GM19455 (cell line): ENCODE measurements around the gene OMP.

Experiments used
- ATAC-seq: cut with Tn5 transposase; IDR thresholded peaks from one replicate; pipeline ENCODE4 v1.9.1; 2021; ENCODE audit not compliant: unreplicated experiment

The OMP gene

DNA sequence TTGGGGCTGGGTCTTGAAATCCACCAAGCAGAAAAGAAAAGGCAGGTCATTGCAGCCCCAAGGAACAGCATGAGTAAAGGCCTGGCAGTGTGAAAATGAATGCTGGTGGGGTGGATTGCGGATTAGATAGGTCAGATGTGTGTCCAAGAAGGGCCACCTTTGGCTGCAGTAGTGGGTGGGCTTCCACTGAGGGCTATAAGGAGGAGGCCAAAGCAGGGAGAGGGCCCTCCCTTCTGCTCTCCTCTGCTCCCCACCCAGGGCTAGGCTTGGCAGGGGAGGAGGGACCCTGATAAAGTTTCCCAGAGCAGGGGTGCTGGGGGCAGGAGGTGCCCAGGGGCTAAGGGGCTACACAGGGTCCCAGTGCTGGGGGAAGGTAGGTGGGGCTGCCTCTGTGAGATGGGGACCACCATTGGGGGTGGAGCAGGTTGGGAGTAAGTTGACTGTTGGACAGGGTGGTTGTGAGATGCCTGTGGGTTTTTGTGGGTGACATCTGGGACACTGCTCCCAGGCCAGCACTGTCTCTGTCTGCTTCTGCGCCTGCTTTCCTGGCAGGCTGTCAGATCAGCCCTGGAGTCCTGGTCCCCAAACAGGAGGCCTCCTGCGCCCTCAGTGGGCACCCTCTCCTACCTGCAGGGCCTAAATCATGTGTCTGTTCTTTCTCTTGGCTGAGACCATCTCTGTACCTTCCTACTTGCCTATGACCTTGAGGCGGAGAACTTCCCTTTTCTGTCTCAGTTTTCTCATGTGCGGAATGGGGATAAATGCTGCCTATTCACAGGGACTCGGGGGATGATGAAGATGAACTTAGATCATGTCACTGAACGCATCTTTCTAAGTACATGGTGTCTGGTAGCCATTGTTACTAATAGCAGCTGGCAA, 33.9 kb upstream of the OMP start:
- ATAC-seq, result no peak

DNA sequence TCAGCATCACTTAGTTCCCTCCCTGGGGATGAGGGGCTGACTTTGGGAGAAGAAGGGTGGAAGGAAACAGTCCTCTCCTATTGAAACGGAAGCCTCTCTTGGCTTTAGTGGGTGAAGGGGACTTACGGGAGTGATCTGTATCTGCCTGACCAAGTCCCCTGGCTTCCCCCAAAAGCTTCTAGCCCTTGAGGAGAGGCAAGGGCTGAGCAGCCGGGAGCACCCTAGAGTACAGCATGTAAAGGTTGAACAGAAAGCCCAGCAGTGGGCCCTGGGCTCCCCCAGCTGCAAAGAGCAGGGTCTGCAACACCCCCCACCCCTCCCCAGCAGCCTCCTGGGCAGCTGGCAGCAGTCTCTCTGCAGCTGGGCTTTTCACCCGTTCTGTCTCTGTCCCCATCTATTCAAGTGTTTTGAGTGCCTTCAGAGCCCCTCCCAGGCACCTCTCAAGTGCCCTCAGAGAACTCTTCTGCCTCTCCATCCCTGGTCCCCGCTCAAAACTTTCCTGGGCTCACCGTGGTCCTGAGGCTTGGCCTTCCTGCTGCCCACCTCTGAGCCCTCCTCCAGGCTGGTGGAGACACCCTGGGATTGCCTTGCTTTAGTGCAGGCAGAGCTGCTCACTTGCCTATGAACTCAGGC, 33.2 kb upstream of the OMP start:
- no peak for ATAC-seq

DNA sequence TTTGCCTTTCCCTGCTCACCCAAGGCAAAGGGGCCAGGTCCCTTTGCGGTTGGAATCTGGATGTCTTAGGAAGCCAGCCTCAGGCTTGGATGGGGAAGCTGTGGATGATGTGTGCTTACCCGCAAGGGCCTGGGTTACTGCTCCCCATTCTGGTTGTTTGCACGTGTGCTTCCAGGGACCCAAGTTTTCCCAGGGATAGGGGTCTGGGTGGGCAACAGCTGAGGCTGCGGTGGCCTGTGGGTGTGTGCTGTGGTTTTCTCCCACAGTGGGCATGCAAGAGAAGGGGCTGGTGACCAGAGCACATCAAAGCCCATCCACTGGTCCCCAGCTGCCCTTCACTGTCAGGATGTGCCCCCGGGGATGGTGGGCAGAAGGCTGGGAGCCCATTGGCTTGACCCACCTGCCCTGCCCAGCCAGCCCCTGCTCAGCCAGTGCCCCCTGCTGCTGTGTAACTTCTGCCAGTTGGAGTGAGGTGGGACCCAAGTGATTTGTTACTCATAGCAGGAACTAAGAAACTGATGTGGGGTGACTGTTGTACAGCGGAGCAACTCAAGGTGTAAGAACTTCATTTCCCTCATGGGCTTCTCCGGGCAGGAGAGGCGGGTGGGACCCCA, 32.6 kb upstream of the OMP start:
- no peak for ATAC-seq

DNA sequence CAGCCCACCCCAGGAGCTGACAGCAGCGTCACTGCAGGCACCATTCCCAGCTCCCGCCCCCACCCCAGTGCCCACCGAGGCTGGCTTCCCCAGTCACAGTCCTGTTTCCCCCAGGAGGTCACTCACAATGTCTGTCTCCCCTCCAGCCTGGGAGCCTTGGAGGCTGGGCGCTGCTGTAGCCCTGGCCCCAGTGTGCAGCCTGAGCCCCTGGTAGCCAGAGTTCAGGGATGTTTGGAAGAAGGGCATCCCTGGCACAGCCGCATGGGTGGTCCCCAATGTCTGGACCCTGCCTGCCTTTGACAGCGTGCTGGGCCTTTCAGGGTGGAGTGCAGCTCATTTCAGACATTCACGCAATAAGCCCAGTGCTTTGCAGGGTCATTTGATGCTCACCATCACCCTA, 31.6 kb upstream of the OMP start:
- no peak for ATAC-seq

DNA sequence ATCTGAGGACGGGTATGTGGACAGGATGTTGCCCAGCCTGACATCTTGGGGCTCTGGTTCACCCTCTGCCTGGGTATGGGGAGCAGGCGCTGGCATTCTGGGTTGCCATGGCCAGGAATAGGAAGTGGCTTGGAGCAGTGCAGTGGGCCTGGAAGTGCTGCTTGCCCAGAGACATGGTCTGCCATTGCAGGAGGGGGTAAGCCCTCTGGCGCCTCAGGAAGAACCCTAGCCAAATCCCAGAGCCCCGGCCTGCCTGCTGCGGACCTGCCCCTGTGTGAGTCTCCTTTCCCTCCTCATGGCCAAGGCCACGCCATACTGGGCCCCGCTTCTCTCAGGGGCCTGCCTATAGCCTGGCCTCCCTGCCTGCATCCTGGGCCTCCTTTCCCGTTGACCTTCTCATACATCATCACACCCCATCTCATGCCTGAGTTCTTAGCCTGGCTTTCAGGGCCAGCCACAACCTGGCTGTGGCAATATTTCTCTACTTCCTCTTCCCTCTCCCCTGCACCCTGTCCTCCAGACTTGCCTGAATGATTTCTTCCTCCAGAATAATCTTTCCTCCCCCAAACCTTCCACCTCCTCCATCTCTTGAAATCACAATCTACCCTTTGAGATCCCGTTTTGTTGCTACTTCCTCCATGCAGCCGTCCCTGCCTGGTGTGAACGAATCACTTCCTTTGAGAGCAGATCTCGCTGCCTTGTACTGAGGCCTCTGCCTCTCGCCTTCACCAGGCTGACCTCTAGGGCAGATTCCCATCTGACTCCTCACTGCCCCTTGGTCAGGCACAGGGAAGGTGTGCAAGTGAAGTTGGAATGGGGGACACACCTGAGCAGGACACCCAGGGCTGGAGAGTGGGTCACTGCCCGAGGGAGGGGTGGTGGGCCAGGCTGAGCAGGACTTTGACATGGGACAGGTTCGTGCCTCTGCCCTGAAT, 30.7 kb upstream of the OMP start:
- no peak for ATAC-seq

DNA sequence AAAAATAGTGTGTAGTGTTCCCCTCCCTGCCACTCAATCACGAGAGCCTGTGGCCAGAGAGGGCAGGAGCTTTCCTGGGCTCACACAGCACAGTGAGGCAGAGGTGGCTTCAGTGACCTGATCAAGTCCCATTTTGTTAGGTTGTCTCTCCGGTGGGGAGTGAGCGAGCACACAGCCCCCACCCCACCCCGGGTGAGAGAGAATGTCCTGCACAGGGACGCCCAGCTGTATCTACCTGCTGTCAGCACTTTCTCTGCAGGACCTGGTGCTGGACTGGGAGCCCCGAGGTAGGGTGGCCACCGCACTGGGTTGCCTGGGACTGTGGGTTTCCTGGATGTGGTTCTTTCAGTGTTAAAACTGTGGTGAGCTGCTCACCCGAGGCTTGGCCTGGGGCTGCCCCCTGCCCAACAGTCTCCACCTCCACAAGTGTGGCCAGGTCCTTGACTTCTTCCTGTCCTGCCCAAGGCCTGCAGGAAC, 29.8 kb upstream of the OMP start:
- ATAC-seq, result no peak

DNA sequence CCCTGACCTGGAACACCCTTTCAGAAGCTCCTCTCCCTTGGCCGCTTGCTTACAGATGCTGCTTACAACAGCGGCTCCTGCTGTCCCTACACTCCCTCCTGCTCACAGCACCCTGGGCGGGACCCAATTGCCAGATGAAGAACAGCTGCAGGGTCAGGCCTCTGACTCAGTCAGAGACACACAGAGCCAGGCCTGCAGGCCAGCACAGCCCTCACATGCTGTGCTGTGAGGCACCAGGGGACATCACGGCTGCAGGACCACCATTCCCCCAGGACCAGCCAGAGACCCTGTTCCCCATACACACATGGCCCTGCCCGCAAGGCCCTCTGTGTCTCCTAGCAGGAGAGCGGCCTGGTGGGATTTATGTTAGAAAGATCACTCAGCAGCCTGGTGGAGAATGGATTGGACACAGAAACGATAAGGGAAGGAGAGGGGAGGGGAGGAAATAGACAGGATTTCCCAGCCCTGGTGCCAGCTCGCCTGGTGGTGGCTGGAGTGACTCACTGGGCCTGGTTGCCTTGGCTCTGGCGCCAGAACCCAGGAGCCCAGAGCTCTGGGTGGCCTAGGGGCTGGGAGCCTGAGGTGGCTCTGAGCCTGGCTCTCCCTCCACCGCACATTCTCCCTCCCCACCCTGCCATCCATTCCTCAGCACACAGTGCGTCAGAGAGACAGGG, 29.2 kb upstream of the OMP start:
- no peak for ATAC-seq

DNA sequence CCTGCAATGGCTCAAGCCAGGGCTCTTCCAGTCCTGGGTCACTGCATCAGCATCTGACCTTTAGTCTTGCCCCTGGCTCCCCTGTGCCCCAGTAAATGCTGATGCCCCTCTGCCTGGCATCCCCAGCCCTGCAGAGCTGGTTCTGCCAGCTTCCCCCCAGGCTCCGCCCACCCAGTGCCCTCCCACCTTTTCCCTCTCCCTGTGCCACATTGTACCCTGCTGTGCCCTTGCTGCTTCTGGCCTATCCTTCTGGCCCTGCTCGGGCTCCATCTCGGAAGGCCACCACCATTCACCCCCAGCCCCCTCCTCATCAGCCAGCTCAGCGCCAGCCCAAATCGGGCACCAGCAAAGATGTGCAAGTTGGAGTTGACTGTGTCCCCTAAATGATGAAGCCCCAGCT, 28.4 kb upstream of the OMP start:
- no peak for ATAC-seq

DNA sequence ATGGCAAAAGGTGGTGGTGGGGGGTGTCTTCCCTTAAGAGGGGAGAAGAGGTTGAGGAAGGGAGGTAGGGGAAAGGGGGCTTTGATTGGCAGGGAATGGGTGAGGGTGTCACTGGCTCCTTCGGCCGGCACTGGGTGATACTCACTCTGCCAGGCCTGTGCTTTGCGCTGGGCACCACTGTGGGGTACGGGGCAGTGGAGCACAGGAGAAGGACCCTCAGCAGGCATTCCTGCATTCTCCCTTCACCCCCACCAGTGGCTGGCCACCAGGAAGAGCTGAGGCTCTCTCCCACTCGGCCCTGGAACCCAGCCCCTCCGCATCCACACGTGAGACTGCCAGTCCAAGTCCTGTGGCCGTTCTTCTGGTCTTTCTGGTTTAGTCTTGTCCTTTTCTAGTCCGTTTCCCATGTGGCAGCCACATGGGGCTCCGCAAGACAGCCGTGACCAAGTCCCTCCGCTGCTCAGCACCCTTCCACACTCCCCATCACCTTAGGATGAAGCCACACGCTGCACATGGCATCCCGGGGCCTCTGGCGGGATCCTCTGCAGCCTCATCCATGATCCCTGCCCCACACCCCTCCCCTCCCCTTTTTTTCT, 27.9 kb upstream of the OMP start:
- ATAC-seq, result no peak

DNA sequence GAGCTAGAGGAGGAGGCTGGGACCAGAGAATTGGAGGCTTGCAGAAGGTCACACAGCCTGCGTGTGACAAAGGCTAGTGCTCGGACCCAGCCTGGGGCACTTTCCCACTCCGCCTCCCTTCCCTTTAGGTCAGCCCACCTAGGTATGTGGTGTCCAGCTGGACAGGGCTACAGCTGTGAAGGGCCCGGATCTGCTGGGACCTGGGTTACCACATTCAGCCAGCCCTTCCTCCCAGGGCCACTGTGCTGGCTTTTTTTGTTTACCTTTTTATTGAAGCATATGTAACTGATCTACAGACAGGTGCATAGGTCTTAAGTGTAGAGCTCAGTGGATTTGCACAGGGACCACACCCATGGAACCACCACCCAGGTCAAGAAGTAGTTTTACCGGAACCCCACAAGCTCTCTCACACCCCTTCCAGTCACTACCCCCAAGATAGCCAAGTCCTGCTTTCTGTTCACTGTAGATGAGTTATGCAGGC, 27.2 kb upstream of the OMP start:
- no peak for ATAC-seq

DNA sequence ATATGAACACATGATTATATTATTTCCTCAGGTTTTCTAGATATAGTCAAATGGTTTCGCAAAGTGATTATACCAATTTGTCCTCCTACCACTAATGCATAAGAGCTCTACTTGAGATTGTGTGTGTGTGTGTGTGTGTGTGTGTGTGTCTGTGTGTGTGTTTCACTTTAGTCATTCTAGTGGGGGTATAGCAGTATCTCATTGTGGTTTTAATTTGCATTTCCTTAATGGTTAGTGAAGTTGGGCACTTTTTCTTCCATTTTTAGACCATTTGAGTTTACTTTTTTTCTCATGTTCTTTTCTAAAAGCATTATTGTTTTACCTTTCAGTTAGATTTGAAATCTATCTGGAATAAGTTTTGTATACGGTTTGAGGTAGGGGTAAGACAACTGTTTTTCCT, 23.0 kb upstream of the OMP start:
- ATAC-seq, result no peak

DNA sequence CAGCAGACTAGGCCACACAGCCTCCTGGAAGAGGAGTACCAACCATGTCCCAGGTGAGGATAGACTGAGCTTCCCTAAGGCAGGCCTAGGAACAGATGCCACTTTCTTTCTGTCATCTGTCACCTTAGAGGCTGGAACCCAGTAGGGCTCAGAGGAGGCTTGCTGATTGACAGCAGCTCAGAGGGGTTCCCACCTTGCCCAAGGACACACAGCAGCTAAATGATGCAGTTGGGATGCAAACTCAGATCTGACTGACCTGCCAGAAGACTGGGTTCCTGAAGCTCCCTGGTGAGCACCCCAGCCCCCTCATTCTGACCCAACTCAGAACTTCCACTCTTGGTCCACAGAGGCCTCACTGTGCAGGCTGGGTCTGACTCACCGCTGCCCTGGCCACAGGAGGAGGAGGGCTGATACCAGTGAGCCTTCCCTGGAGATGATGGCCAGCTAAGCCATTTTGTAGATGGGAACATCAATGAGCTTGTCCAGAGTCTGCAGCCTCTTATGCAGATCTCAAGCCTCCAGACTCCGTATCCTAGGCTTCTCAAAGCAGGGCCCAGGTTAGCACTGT, 21.9 kb upstream of the OMP start:
- no peak for ATAC-seq

DNA sequence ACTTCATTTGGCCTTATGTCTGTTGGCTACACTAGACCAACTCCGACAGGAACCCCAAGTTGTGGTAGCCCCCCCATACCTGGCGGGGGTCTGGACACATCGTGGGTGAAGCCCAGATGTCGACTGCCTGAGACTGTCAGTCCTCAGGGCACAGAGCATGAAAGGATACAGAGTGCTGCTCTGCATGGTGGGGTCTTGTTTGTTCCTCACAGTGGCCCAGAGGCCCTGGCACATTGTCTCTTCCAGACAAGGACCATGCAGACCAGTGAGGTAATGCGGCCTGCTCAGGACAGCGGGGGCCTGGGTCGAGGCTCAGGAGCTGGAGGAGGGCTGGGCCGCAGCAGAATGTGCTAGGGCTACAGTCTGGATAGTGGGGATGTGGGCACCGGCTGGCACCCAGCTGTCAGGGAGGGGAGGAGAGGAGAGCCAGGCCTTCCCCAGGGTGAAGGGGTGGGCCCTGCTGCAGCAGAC, 21.2 kb upstream of the OMP start:
- no peak for ATAC-seq

DNA sequence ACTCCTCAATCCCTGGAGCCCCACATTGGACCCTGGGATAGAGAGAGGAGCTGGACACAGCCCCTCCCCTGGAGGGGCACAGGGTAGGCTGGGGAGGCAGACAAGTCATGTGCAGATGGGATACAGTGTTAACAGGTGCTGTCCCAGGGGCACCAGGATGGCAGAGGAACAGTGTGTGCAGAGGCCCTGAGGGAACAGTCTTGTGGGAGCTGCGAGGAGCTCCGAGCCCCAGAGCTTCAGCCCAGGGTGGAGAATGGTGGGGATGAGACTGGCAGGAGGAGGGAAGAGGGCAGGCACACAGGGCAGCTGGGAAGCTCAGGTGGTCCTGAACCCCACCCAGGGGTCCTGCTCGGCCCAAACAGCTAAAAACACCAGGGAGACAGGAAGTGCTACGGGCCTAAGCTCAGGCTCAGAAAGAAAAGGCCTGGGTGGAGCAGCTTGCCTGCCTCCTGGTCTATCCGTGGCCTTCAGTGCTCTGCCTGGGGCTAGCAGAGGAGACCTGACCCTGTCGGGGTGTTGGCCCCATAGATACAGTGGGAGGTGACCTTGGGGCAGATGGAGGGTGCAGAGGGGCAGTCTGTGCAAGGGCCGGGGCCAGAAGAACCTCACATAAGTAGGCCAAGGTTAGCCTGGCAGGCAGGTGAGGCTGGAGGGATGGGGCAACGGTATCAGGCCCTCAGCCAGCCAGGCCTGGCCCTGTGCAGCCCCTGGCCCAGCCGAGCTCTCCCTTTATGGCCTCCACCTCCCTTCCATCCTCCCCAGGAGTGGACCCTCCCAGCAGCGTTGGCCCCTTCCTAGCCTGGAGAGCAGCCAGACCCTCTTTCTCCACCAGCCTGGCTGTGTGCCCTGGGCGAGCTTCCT, 20.4 kb upstream of the OMP start:
- ATAC-seq, result no peak

DNA sequence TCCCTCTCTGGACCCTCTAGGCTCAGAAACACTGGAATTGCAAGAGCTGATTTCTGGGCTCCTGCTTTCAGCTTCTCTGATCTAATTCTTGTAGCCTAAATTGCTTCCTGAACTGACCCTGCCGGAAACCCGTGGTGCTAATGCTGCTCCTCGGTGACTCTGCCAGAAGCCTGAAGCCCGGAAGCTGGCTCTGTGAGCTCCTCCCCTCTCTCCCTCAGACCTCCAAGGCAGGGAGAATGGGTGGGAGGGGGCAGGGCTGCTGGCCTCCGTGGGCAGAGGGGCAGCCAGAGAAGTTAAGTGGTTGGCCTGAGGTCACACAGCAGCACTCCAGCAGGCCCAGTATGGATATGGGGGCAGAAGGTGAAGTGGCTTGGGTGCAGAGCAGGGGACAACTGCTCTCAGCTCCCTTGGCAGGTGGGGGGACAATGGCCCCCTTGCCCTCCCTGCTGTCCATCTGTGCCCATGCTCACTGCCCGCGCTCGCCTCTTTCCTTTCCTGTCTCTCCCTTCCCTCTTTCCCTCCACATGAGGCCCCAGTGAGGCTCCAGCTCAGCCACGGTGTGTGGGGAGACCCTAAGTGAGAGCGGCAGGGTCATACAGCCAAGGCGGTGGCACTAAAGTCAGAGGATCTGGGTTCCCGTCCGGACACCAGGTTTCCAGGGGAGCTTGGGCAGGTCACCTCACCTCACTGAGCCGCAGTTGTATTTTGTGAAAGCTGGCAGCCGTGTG, 19.6 kb upstream of the OMP start:
- no peak for ATAC-seq

DNA sequence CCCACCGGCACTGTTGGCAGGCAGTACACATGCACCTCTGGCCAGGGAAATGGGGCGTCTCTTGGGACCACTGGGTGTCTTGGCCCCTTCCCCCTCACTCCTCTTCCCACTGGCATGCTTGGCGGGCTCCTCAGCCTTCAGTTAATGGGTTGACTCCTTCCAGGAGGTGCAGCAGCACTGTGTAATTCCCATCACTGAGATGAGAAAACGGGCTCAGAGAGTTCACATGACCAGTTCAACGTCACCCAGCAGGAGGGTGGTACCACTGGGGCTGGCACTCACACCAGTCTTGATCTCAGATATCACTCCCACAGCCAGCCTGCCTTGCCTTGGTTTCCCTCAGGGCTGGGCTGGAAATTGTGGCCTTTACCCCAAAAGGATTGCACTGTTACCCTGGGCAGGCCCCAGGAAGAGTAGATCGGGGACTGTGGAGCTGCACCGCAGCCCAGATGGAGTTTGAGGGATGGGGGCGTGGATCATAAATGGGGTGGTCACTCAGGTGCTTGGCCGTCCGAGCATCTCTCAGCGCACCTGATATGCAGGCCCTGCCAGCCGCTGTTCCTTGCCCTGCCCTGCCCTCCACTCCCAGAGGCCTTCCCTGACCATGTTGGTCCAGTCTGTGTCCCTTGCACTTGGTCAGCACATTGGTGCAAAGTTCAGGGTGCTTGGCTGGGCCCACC, 18.9 kb upstream of the OMP start:
- no peak for ATAC-seq

DNA sequence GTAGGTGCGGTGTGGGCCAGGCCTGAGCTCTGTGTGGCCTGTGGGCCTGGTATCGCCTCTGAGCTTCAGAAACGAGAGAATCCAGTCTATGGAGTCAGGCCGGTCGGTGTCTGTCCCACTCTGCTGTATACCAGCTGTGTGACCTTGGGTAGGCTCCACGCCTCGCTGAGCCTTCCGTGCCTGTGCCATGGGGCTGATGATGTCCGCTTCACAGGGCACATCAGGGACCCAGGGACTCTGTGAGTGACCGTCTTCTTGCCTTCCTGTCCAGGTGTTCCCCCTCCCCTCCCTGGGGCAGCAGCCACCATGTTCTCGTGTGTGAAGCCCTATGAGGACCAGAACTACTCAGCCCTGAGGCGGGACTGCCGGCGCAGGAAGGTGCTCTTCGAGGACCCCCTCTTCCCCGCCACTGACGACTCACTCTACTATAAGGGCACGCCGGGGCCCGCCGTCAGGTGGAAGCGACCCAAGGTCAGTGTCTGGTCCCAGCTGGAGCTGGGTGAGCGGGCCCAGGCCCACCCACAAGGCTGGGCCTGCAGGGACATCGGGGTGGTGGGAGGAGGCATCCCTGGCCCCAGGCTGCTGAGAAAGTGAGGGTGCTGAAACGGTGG, 18.0 kb upstream of the OMP start:
- ATAC-seq, result no peak
